Parathyroid adenoma (tissue), 2 donors: ENCODE results near the gene ALDH3A2.

Experiments
- H2AFZ ChIP-seq: fragments of 300-600 bp; sonication (generic); one replicate; pipeline ENCODE4 v1.7.0; 2017; ENCODE audit warnings: antibody characterized with exemption, mild to moderate bottlenecking
- H3K27ac ChIP-seq: fragments of 300-600 bp; sonication (generic); one replicate; pipeline ENCODE4 v1.7.0; 2017
- H3K27me3 ChIP-seq: fragments of 300-600 bp; sonication (generic); one replicate; pipeline ENCODE4 v1.7.0; 2017; ENCODE audit warnings: low read length; ENCODE audit not compliant: control insufficient read depth, insufficient read depth
- H3K36me3 ChIP-seq: fragments of 300-600 bp; sonication (generic); one replicate; pipeline ENCODE4 v1.7.0; 2017; ENCODE audit warnings: low read length; ENCODE audit not compliant: control insufficient read depth, insufficient read depth
- H3K4me1 ChIP-seq: fragments of 300-600 bp; sonication (generic); one replicate; pipeline ENCODE4 v1.7.0; 2017; ENCODE audit warnings: control low read depth
- H3K4me2 ChIP-seq: fragments of 300-600 bp; sonication (generic); one replicate; pipeline ENCODE4 v1.7.0; 2017; ENCODE audit warnings: low read length
- H3K4me3 ChIP-seq: fragments of 300-600 bp; sonication (generic); one replicate; pipeline ENCODE4 v1.7.0; 2017; ENCODE audit warnings: low read depth, low read length
- H3K79me2 ChIP-seq: fragments of 300-600 bp; sonication (generic); one replicate; pipeline ENCODE4 v1.7.0; 2017; ENCODE audit warnings: control low read depth
- H3K9ac ChIP-seq: fragments of 300-600 bp; sonication (generic); one replicate; pipeline ENCODE4 v1.7.0; 2017; ENCODE audit warnings: mild to moderate bottlenecking
- H3K9me3 ChIP-seq: fragments of 300-600 bp; sonication (generic); one replicate; pipeline ENCODE4 v1.7.0; 2017; ENCODE audit warnings: low read length; ENCODE audit not compliant: control insufficient read depth
- TF ChIP-seq, protein P1 (sequence below): fragments of 300-600 bp; sonication (generic); IDR thresholded peaks from one replicate; pipeline ENCODE4 v1.7.0; 2017; ENCODE audit warnings: antibody characterized with exemption, mild to moderate bottlenecking
- donor health status: primary hyperparathyroidism.

ALDH3A2 gene

DNA sequence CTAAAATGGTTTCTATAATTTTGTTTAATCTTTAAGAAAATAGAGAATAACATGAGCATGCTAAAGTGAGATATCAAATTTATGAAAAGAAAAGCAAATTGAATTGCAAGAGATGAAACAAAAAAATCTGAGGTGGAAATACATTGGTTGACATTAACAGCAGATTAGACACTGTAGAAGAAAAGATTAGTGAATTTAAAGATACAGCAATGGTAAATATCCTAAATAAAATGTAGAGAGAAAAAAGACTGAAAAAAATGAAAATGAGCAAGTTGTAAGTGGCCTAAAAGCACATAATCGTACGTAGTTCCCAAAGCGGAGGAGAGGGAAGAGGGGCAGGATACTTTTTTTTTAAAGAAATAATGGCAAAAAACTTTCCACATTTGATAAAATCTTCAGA is 30.5 kb upstream of the ALDH3A2 start:
- Histone ChIP-seq H3K27ac (no peak overlapping the region), H3K27me3 (no peaks in the 10 kb centered on the region), H3K9me3 (no peaks in the 10 kb centered on the region), H3K4me2 (no peak overlapping the region), H3K9ac (no peak overlapping the region), H3K4me1 (no peaks in the 10 kb centered on the region), H3K36me3 (no peaks in the 10 kb centered on the region), H2AFZ (no peak overlapping the region), H3K79me2 (no peaks in the 10 kb centered on the region), H3K4me3 (no peak overlapping the region)
- TF ChIP-seq, protein P1, sequence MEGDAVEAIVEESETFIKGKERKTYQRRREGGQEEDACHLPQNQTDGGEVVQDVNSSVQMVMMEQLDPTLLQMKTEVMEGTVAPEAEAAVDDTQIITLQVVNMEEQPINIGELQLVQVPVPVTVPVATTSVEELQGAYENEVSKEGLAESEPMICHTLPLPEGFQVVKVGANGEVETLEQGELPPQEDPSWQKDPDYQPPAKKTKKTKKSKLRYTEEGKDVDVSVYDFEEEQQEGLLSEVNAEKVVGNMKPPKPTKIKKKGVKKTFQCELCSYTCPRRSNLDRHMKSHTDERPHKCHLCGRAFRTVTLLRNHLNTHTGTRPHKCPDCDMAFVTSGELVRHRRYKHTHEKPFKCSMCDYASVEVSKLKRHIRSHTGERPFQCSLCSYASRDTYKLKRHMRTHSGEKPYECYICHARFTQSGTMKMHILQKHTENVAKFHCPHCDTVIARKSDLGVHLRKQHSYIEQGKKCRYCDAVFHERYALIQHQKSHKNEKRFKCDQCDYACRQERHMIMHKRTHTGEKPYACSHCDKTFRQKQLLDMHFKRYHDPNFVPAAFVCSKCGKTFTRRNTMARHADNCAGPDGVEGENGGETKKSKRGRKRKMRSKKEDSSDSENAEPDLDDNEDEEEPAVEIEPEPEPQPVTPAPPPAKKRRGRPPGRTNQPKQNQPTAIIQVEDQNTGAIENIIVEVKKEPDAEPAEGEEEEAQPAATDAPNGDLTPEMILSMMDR, result no peak

DNA sequence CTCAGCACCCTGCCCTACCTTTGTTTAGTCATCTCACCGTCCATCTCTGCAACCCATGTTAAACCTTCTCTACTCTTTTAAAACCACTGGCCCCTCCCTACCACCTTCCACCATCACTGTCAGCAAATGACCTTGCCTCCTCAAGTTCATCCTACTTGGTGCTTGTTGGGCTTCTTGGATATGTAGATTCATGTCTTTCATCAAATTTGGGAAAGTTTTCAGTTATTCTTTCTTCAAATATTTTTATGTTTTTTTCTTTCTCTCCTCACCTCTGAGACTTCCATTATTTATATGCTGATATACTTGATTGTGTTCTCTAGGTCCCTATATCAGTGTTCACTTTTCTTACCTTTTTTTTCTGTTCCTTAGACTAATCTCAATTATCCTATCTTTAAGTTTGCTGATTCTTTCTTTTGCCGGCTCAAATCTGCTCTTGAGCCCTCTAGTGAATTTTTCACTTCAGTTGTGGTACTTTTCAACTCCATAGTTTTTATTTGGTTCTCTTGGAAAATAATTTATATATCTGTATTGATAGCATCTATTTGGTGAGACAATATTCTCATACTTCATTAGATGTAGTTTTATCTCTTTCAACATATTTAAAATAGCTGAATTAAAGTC is 28.7 kb upstream of the ALDH3A2 start:
- Histone ChIP-seq H3K4me1 (no peaks in the 10 kb centered on the region), H3K27ac (no peak overlapping the region), H3K4me2 (no peak overlapping the region), H3K79me2 (no peaks in the 10 kb centered on the region), H3K27me3 (no peaks in the 10 kb centered on the region), H3K9ac (no peak overlapping the region), H3K9me3 (no peaks in the 10 kb centered on the region), H2AFZ (no peak overlapping the region), H3K36me3 (no peaks in the 10 kb centered on the region), H3K4me3 (no peak overlapping the region)
- TF ChIP-seq, protein P1, result no peak

- Histone ChIP-seq H3K36me3 (no peaks in the 10 kb centered on the region), H3K9me3 (no peaks in the 10 kb centered on the region)
- TF ChIP-seq, protein P1, result no peak
These were observed 26.9 kb upstream of the ALDH3A2 start for GRCh38 chr17:19621697-19622096.

DNA sequence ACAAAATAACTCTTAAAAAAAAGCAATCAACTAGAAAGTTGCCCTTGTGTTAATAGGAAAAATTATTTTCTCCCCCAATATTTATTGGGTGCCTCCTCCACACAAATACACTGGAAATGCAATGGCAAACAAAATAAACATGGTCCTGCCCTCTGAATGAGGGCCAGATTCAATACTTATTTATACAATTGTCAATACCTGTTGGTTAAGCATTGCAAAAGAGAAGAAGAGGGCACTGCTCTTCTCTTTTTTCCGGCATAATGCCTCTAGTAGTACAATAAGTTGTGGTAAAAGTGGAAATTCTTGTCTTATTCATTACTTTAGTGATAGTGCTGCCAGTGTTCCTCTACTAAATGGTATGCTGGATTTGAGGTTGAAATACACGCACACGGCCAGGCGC is 22.5 kb upstream of the ALDH3A2 start:
- no peak overlapping the region for H3K4me3 ChIP-seq
- H3K9me3 ChIP-seq, result no peaks in the 10 kb centered on the region
- no peaks in the 10 kb centered on the region for H3K27me3 ChIP-seq
- H3K4me1 ChIP-seq, result no peaks in the 10 kb centered on the region
- H3K9ac ChIP-seq, result no peak overlapping the region
- no peaks in the 10 kb centered on the region for H3K79me2 ChIP-seq
- H3K36me3 ChIP-seq, result no peaks in the 10 kb centered on the region
- TF ChIP-seq, protein P1, result no peak
- no peak overlapping the region for H2AFZ ChIP-seq
- H3K27ac ChIP-seq, result no peak overlapping the region
- no peak overlapping the region for H3K4me2 ChIP-seq

More at GRCh38 chr17:19621697-19622096, 26.9 kb upstream of the ALDH3A2 start:
- Histone ChIP-seq H3K9ac (no peak overlapping the region), H3K4me2 (no peak overlapping the region), H3K79me2 (no peaks in the 10 kb centered on the region), H3K27ac (no peak overlapping the region), H3K4me3 (no peak overlapping the region), H3K27me3 (no peaks in the 10 kb centered on the region), H2AFZ (no peak overlapping the region), H3K4me1 (no peaks in the 10 kb centered on the region)

DNA sequence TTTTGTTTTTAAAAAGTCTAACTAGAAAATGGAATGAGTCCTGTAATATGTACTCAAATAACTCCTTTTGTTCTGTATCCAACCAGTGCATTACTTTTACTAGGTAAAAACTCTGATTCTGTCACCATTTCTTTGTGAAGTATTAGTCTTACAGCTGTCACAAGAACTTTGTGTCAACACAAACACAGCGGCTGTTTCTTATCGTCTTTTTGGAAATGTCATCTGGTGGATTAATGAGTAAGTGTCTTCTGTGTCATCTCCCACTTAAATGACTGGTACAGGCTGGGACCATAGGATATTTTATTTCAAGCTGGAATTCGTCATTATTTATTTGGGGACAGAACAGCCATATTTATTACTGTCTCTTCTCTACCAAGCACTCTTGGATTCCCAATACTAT is 19.1 kb upstream of the ALDH3A2 start:
- no peak overlapping the region for H3K9ac ChIP-seq
- no peak overlapping the region for H3K4me2 ChIP-seq
- no peaks in the 10 kb centered on the region for H3K27me3 ChIP-seq
- H3K27ac ChIP-seq, result no peak overlapping the region
- TF ChIP-seq, protein P1, result no peak
- no peaks in the 10 kb centered on the region for H3K36me3 ChIP-seq
- H3K4me1 ChIP-seq, result no peaks in the 10 kb centered on the region
- H3K79me2 ChIP-seq, result no peaks in the 10 kb centered on the region
- no peaks in the 10 kb centered on the region for H3K9me3 ChIP-seq
- H3K4me3 ChIP-seq, result no peak overlapping the region
- no peak overlapping the region for H2AFZ ChIP-seq
